ENCODE data around the gene PPP2R5E.
A peak's percentile ranks its signal among the peaks of the same experiment; 100 is the strongest.

PPP2R5E gene

GRCh38 chr14:63470962-63471793, 72.0 kb downstream of the PPP2R5E start:
- no peak for DNase-seq

GRCh38 chr14:63468294-63468693, 74.9 kb downstream of the PPP2R5E start:
- DNase-seq: no peak

GRCh38 chr14:63467440-63468072, 75.6 kb downstream of the PPP2R5E start:
- no peak for DNase-seq

- no peak for DNase-seq
Measured at GRCh38 chr14:63465347-63465746, 77.8 kb downstream of the PPP2R5E start.

- no peak for DNase-seq
Measured at GRCh38 chr14:63460680-63461369, 82.4 kb downstream of the PPP2R5E start.

GRCh38 chr14:63459738-63460137, 83.4 kb downstream of the PPP2R5E start:
- no peak for DNase-seq

- no peak for DNase-seq
Measured at GRCh38 chr14:63457498-63457897, 85.7 kb downstream of the PPP2R5E start.

GRCh38 chr14:63454863-63455622, 88.1 kb downstream of the PPP2R5E start:
- no peak for DNase-seq

GRCh38 chr14:63454436-63454835, 88.7 kb downstream of the PPP2R5E start:
- DNase-seq: no peak

- DNase-seq: no peak
Measured at GRCh38 chr14:63453443-63453936, 89.7 kb downstream of the PPP2R5E start.

- no peak for DNase-seq
Measured at GRCh38 chr14:63452796-63453195, 90.4 kb downstream of the PPP2R5E start.

GRCh38 chr14:63448841-63449240, 94.3 kb downstream of the PPP2R5E start:
- no peak for DNase-seq

GRCh38 chr14:63444588-63444987, 98.6 kb downstream of the PPP2R5E start:
- no peak for DNase-seq

- DNase-seq: no peak
Measured at GRCh38 chr14:63443988-63444387, 99.2 kb downstream of the PPP2R5E start.

GRCh38 chr14:63443361-63443760, 99.8 kb downstream of the PPP2R5E start:
- no peak for DNase-seq

GRCh38 chr14:63438065-63438757, 105.0 kb downstream of the PPP2R5E start:
- DNase-seq: peak; percentile 14

- no peak for DNase-seq
Measured at GRCh38 chr14:63436286-63437098, 106.7 kb downstream of the PPP2R5E start.

- DNase-seq: peak; percentile 29
Measured at GRCh38 chr14:63435838-63436237, 107.3 kb downstream of the PPP2R5E start.

- no peak for DNase-seq
Measured at GRCh38 chr14:63435204-63435603, 108.0 kb downstream of the PPP2R5E start.

GRCh38 chr14:63432888-63433552, 110.2 kb downstream of the PPP2R5E start:
- DNase-seq: no peak

GRCh38 chr14:63432228-63432627, 110.9 kb downstream of the PPP2R5E start:
- DNase-seq: no peak

All from midbrain (tissue), 1 donor.